ENCODE results near the gene DRAXIN.

Gene DRAXIN

GRCh38 chr1:11691928-11692711, 610 bp downstream of the DRAXIN start:
- Histone ChIP-seq H3K23ac (ENCODE audit: low read depth, low read length, poor library complexity) (peak overlapping the region; percentile 73), H3K4me3 (ENCODE audit: low read length in 2 of 2) (peak overlapping the region; percentile 69 to 95), H2BK15ac (ENCODE audit: low read length) (peak overlapping the region; percentile 96), H4K91ac (ENCODE audit: low read depth, low read length, poor library complexity) (no peak overlapping the region), H3K27me3 (ENCODE audit: control insufficient read depth in 3 of 3, insufficient read depth in 3 of 3, low read depth in 1 of 3, low read length in 3 of 3) (peaks cover 0 to 12% (median 0%) of the 10 kb centered on the region in 3 experiments), H3K4me1 (ENCODE audit: control insufficient read depth in 2 of 2, insufficient read depth in 1 of 2, low read depth in 1 of 2, low read length in 2 of 2) (peaks cover 22 to 29% of the 10 kb centered on the region in 2 donors), H2AK5ac (ENCODE audit: low read depth, low read length) (peak overlapping the region; percentile 95), H3K9ac (ENCODE audit: low read depth, low read length, poor library complexity) (peak overlapping the region; percentile 81), H3K4ac (ENCODE audit: low read length) (peak overlapping the region; percentile 76), H3K14ac (ENCODE audit: low read length) (peak overlapping the region; percentile 56), H2BK120ac (ENCODE audit: low read depth, low read length) (peak overlapping the region; percentile 72), H3K27ac (replicated peaks; ENCODE audit: low read length) (no peak overlapping the region), H3K36me3 (replicated peaks in 1 of 2; ENCODE audit: control insufficient read depth in 2 of 2, insufficient read depth in 2 of 2, low read length in 2 of 2) (peaks cover 0 to 16% of the 10 kb centered on the region in 2 donors), H2BK5ac (ENCODE audit: low read length) (peak overlapping the region; percentile 75), H2BK12ac (ENCODE audit: low read length) (peak overlapping the region; percentile 98), H4K8ac (ENCODE audit: low read depth, low read length) (peak overlapping the region; percentile 43), H3K4me2 (ENCODE audit: insufficient read depth, low read length, poor library complexity, severe bottlenecking) (peak overlapping the region; percentile 77), H3K79me1 (ENCODE audit: low read depth, low read length) (no peaks in the 10 kb centered on the region), H3K18ac (ENCODE audit: low read length) (peak overlapping the region; percentile 94), H3K9me3 (replicated peaks in 1 of 2; ENCODE audit: control insufficient read depth in 2 of 2, insufficient read depth in 1 of 2, low read depth in 1 of 2, low read length in 2 of 2) (no peaks in the 10 kb centered on the region), H2AFZ (ENCODE audit: low read length) (peak overlapping the region; percentile 54)
- WGBS, 2 donors (ENCODE audit: extremely low coverage in 2 of 2, insufficient read length in 2 of 2, insufficient replicate concordance in 1 of 2) = no CpG with 5 or more reads among the region's 64 CpGs
- no peak for DNase-seq (ENCODE audit: low spot score)

- H2BK120ac ChIP-seq (ENCODE audit: low read depth, low read length) = no peak overlapping the region
- no peak overlapping the region for H3K27ac ChIP-seq (replicated peaks; ENCODE audit: low read length)
- H2BK15ac ChIP-seq (ENCODE audit: low read length) = peak overlapping the region; percentile 93
- H3K14ac ChIP-seq (ENCODE audit: low read length) = no peak overlapping the region
- no peak overlapping the region for H3K9ac ChIP-seq (ENCODE audit: low read depth, low read length, poor library complexity)
- H3K4me3 ChIP-seq (ENCODE audit: low read length in 2 of 2) = peak overlapping the region in 1 of 2 donors; percentile 69
- no peaks in the 10 kb centered on the region for H3K9me3 ChIP-seq (replicated peaks in 1 of 2; ENCODE audit: control insufficient read depth in 2 of 2, insufficient read depth in 1 of 2, low read depth in 1 of 2, low read length in 2 of 2)
- no peak for DNase-seq (ENCODE audit: low spot score)
- H3K4me2 ChIP-seq (ENCODE audit: insufficient read depth, low read length, poor library complexity, severe bottlenecking) = no peak overlapping the region
- H3K23ac ChIP-seq (ENCODE audit: low read depth, low read length, poor library complexity) = peak overlapping the region; percentile 12
- peaks cover 0 to 8% of the 10 kb centered on the region in 2 donors for H3K36me3 ChIP-seq (replicated peaks in 1 of 2; ENCODE audit: control insufficient read depth in 2 of 2, insufficient read depth in 2 of 2, low read length in 2 of 2)
- peaks cover 0 to 12% (median 0%) of the 10 kb centered on the region in 3 experiments for H3K27me3 ChIP-seq (ENCODE audit: control insufficient read depth in 3 of 3, insufficient read depth in 3 of 3, low read depth in 1 of 3, low read length in 3 of 3)
- no CpG with 5 or more reads among the region's 6 CpGs for WGBS, 2 donors (ENCODE audit: extremely low coverage in 2 of 2, insufficient read length in 2 of 2, insufficient replicate concordance in 1 of 2)
- no peak overlapping the region for H2AFZ ChIP-seq (ENCODE audit: low read length)
- peaks cover 22 to 29% of the 10 kb centered on the region in 2 donors for H3K4me1 ChIP-seq (ENCODE audit: control insufficient read depth in 2 of 2, insufficient read depth in 1 of 2, low read depth in 1 of 2, low read length in 2 of 2)
- H2BK5ac ChIP-seq (ENCODE audit: low read length) = no peak overlapping the region
- H4K8ac ChIP-seq (ENCODE audit: low read depth, low read length) = no peak overlapping the region
- no peaks in the 10 kb centered on the region for H3K79me1 ChIP-seq (ENCODE audit: low read depth, low read length)
- H3K4ac ChIP-seq (ENCODE audit: low read length) = no peak overlapping the region
- peak overlapping the region; percentile 92 for H2AK5ac ChIP-seq (ENCODE audit: low read depth, low read length)
- no peak overlapping the region for H3K18ac ChIP-seq (ENCODE audit: low read length)
- H4K91ac ChIP-seq (ENCODE audit: low read depth, low read length, poor library complexity) = no peak overlapping the region
- no peak overlapping the region for H2BK12ac ChIP-seq (ENCODE audit: low read length)
Measured at GRCh38 chr1:11693024-11693590, 1.6 kb downstream of the DRAXIN start.

GRCh38 chr1:11693917-11694316, 2.4 kb downstream of the DRAXIN start:
- Histone ChIP-seq H3K4me3 (ENCODE audit: low read length in 2 of 2) (no peak overlapping the region), H3K23ac (ENCODE audit: low read depth, low read length, poor library complexity) (peak overlapping the region; percentile 33), H3K79me1 (ENCODE audit: low read depth, low read length) (no peaks in the 10 kb centered on the region), H3K4me2 (ENCODE audit: insufficient read depth, low read length, poor library complexity, severe bottlenecking) (no peak overlapping the region), H3K4me1 (ENCODE audit: control insufficient read depth in 2 of 2, insufficient read depth in 1 of 2, low read depth in 1 of 2, low read length in 2 of 2) (peaks cover 22 to 29% of the 10 kb centered on the region in 2 donors), H3K9me3 (replicated peaks in 1 of 2; ENCODE audit: control insufficient read depth in 2 of 2, insufficient read depth in 1 of 2, low read depth in 1 of 2, low read length in 2 of 2) (no peaks in the 10 kb centered on the region), H3K9ac (ENCODE audit: low read depth, low read length, poor library complexity) (no peak overlapping the region), H2BK15ac (ENCODE audit: low read length) (peak overlapping the region; percentile 93), H3K18ac (ENCODE audit: low read length) (peak overlapping the region; percentile 83), H3K27me3 (ENCODE audit: control insufficient read depth in 3 of 3, insufficient read depth in 3 of 3, low read depth in 1 of 3, low read length in 3 of 3) (peaks cover 0 to 12% (median 0%) of the 10 kb centered on the region in 3 experiments), H3K4ac (ENCODE audit: low read length) (peak overlapping the region; percentile 39), H2AFZ (ENCODE audit: low read length) (no peak overlapping the region), H3K14ac (ENCODE audit: low read length) (no peak overlapping the region), H2BK120ac (ENCODE audit: low read depth, low read length) (peak overlapping the region; percentile 81), H4K91ac (ENCODE audit: low read depth, low read length, poor library complexity) (no peak overlapping the region), H2AK5ac (ENCODE audit: low read depth, low read length) (peak overlapping the region; percentile 92), H2BK5ac (ENCODE audit: low read length) (no peak overlapping the region), H3K27ac (replicated peaks; ENCODE audit: low read length) (no peak overlapping the region), H4K8ac (ENCODE audit: low read depth, low read length) (peak overlapping the region; percentile 30), H2BK12ac (ENCODE audit: low read length) (peak overlapping the region; percentile 95), H3K36me3 (replicated peaks in 1 of 2; ENCODE audit: control insufficient read depth in 2 of 2, insufficient read depth in 2 of 2, low read length in 2 of 2) (peaks cover 0 to 8% of the 10 kb centered on the region in 2 donors)
- no CpG with 5 or more reads among the region's 5 CpGs for WGBS, 2 donors (ENCODE audit: extremely low coverage in 2 of 2, insufficient read length in 2 of 2, insufficient replicate concordance in 1 of 2)
- DNase-seq (ENCODE audit: low spot score) = no peak

- no peak overlapping the region for H3K27ac ChIP-seq (replicated peaks; ENCODE audit: low read length)
Measured at GRCh38 chr1:11695861-11696260, 4.4 kb downstream of the DRAXIN start.

More at GRCh38 chr1:11695861-11696260, 4.4 kb downstream of the DRAXIN start:
- Histone ChIP-seq H3K4ac (ENCODE audit: low read length) (no peak overlapping the region), H3K79me1 (ENCODE audit: low read depth, low read length) (no peaks in the 10 kb centered on the region), H3K27me3 (ENCODE audit: control insufficient read depth in 3 of 3, insufficient read depth in 3 of 3, low read depth in 1 of 3, low read length in 3 of 3) (peaks cover 0 to 12% (median 0%) of the 10 kb centered on the region in 3 experiments), H2BK15ac (ENCODE audit: low read length) (no peak overlapping the region), H2BK12ac (ENCODE audit: low read length) (peak overlapping the region; percentile 35), H3K9me3 (replicated peaks in 1 of 2; ENCODE audit: control insufficient read depth in 2 of 2, insufficient read depth in 1 of 2, low read depth in 1 of 2, low read length in 2 of 2) (no peaks in the 10 kb centered on the region), H3K14ac (ENCODE audit: low read length) (no peak overlapping the region), H2AFZ (ENCODE audit: low read length) (no peak overlapping the region), H2BK5ac (ENCODE audit: low read length) (no peak overlapping the region), H4K91ac (ENCODE audit: low read depth, low read length, poor library complexity) (peak overlapping the region; percentile 48), H3K4me1 (ENCODE audit: control insufficient read depth in 2 of 2, insufficient read depth in 1 of 2, low read depth in 1 of 2, low read length in 2 of 2) (peaks cover 13 to 21% of the 10 kb centered on the region in 2 donors), H3K4me2 (ENCODE audit: insufficient read depth, low read length, poor library complexity, severe bottlenecking) (peak overlapping the region; percentile 4), H3K23ac (ENCODE audit: low read depth, low read length, poor library complexity) (no peak overlapping the region), H3K4me3 (ENCODE audit: low read length in 2 of 2) (no peak overlapping the region), H3K36me3 (replicated peaks in 1 of 2; ENCODE audit: control insufficient read depth in 2 of 2, insufficient read depth in 2 of 2, low read length in 2 of 2) (peaks cover 0 to 8% of the 10 kb centered on the region in 2 donors), H2AK5ac (ENCODE audit: low read depth, low read length) (no peak overlapping the region), H2BK120ac (ENCODE audit: low read depth, low read length) (no peak overlapping the region), H3K18ac (ENCODE audit: low read length) (peak overlapping the region; percentile 54), H4K8ac (ENCODE audit: low read depth, low read length) (no peak overlapping the region), H3K9ac (ENCODE audit: low read depth, low read length, poor library complexity) (peak overlapping the region; percentile 40)
- WGBS, 2 donors (ENCODE audit: extremely low coverage in 2 of 2, insufficient read length in 2 of 2, insufficient replicate concordance in 1 of 2) = no CpG with 5 or more reads among the region's 6 CpGs
- DNase-seq (ENCODE audit: low spot score) = no peak
